HG03520 (cell line): ENCODE measurements around the gene HSPA4.

Source experiments
- ATAC-seq: cut with Tn5 transposase; IDR thresholded peaks from one replicate; pipeline ENCODE4 v1.9.1; 2021; ENCODE audit warnings: mild to moderate bottlenecking, moderate library complexity; ENCODE audit not compliant: unreplicated experiment

The HSPA4 gene

DNA sequence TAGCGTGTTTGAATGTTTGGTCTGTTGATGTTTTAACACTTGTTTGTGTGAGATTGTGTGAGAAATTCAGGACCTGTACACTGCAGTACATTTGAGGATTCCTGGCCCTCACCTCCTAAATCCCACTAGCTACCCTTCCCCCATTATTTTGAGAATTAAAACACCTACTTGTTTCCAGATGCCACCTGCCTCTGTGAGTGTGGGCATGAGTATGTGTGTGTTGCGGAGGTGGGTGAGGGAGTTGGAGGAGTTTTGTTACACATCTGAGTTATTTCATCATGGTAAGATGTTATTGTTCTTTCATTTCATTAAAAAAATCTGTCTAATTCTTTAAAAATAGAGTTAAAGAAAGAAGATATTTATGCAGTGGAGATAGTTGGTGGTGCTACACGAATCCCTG is 36.3 kb downstream of the HSPA4 start:
- no peak for ATAC-seq

DNA sequence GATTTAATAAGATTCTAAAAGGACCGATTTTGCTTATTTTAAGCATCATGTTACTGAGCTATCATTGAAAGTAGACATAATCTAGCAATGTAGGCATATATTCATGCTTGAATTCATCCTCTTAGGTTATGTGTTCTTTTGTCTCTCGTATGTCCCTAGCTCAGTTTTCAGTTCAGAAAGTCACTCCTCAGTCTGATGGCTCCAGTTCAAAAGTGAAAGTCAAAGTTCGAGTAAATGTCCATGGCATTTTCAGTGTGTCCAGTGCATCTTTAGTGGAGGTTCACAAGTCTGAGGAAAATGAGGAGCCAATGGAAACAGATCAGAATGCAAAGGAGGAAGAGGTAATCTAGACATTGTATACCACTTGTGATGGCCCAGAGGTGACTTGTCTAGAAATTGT is 39.2 kb downstream of the HSPA4 start:
- ATAC-seq: no peak

DNA sequence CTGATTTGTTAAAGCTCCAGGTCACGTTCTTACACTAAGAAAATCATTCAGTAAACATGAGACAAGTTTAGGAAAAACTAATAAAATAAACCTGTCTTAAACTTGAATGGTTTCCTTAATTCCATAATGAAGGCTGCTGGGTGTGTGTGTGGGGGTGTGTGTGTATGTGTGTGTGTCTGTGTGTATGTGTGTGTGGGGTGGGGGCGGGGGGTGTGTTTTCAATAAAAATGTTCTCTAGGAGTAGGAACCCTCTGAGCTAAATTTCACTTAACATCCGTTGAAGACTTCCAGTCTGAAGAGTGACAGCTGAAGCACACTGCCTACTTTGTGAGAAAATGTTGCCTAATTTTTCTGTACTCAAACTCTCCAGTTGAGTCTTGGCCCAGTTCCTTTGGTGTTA is 54.5 kb downstream of the HSPA4 start:
- no peak for ATAC-seq

DNA sequence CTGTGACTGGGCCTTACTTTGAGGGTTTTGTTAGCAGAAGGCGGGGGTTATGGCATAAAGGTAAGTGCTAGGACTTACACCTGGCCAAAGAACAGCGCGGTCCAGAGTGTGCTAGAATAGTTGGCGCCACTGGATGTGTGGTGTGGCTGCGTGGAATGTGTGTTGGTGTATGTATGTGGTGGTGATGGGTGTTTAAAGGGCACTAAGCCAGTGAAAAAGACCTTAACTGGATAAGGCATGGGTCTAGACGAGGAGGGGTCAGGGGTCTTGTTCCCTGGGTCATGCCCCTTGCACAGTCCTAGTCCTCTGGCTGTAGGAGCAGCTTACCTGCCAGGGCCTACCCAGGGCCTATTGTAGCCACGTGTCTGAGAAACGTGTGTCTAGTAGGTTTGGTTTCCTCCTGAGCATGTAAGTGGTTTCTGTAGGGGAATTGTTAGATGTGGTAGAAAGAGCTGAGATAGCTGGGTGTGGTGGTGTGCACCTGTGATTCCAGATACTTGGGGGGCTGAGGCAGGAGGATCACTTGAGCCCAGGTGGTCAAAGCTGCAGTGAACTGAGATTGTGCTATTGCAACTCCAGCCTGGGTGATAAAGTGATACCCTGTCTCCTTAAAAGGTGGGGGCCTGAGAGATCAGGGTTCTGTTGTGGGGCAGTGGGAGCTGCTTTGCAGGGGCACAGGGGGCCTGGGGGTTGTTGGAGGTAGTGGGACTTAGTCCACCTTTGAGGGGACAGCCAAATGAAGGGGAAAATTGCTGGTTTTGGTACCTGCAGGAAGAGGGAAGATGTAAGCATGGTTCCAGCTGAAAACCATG is 55.2 kb downstream of the HSPA4 start:
- no peak for ATAC-seq

DNA sequence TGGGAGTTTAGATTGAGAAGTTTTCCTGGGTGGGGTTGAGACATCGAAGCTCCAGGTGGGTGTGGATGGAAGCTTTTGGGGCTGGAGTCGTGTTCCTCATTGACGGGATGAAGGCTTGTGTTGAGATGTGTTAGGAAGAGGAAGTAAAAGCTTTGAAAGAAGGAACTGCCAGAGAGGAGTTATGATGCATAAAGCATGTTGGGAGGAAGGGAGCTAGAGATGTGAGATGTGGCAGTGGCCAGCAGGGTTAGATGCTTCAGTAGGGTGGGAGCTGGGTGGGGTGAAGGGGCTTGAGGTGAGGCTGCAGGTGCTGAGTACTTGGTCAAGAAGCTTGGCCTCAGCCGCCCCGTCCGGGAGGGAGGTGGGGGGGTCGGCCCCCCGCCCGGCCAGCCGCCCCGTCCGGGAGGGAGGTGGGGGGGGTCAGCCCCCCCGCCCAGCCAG is 56.7 kb downstream of the HSPA4 start:
- ATAC-seq: no peak

DNA sequence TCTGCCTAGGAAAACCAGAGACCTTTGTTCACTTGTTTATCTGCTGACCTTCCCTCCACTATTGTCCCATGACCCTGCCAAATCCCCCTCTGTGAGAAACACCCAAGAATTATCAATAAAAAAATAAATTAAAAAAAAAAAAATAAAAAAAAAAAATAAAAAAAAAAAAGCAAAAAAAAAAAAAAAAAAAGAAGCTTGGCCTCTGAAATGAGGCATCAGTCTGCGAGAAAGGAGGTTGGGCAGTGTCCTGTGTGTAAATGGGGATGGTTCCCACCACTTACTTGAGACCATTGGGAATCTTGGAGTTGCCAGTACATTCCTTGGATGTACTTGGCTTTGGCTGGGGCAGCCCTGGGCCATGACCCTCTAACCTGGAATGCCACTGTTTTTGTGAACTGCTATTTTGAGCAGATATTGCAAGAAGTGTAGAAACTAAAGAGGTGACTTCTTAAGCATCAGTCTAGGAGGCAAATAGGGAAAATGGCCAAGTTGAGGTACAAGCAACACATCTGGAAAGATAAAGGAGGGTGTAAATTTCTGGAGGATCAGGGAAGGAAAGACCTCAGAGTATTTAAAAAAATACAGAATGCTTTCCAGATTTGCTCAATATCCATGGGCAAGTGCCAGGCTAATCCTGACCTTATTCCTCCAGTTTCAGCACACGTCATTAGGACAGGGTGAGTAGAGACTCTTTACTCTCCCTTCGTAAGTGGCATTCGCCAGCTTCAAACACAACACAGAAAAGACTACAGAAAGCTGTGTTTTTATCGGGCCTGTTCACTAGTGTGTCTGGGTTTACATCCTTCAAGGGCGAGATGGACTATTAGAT is 58.1 kb downstream of the HSPA4 start:
- no peak for ATAC-seq

DNA sequence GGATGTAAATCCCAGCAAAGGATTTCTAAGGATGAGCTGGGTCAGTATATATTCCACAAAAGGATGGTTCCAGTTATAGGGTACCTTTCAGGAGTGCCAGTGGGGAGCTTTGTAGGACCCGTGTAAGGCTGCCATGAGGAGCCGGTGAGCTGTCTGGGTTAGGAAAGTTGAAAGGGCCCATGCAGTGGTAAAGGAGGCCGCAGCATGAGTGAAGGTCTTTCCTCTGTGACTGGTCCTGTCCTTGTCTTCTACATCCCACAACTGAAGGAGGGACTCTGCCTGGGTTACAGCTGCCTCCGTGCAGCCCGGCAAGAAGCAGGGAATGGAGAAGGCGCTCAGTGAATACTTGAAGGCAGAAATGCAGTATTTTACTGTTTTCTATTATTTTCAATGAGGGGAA is 58.9 kb downstream of the HSPA4 start:
- no peak for ATAC-seq

DNA sequence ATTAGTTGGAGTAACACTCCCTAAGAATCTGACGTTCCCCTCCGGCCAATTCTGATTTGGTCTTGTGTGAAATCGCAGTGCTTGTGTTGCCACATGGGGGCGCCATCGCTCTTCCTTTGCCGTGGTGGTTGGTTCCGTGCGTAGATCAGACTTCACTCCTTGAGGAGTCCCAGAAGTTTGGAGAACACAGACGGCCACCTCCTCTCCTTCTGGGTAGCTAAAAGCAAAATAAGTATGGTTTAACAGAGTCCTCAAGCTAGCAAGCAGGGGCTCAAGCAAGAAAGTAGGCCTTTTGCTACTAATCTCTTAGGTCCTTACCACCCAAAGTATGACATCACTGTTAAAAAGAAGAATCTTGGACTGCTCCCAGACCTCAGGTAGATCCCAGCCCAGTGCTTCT is 59.5 kb downstream of the HSPA4 start:
- ATAC-seq: no peak

DNA sequence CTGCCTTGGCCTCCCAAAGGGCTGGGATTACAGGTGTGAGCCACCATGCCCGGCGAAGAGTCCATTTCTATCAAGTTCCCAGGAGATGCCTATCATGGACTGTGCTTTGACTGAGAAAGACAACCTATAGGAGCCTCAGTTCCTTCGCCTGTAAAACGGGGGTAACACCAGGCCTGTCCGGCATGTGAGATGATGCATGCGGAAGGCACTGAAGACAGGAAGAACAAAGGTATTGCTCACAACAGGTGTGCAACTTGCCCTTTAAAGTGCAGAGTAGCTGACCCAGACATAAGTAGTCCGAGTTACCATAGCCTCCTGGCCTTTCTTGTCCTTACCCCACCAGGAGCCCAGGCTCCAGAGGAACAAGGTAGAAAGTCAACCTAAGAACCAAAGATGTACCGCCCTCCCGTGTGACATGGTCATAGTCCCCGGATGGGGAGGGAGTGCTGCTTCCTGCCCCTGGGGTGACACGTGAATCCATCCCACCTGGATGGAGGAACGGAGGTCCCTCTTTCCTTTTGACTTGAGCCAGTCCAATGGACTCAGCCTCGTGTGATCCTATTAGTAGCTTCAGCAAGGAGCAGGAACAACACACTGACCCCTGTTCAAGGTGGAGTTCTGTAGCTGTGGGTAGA is 60.3 kb downstream of the HSPA4 start:
- no peak for ATAC-seq

DNA sequence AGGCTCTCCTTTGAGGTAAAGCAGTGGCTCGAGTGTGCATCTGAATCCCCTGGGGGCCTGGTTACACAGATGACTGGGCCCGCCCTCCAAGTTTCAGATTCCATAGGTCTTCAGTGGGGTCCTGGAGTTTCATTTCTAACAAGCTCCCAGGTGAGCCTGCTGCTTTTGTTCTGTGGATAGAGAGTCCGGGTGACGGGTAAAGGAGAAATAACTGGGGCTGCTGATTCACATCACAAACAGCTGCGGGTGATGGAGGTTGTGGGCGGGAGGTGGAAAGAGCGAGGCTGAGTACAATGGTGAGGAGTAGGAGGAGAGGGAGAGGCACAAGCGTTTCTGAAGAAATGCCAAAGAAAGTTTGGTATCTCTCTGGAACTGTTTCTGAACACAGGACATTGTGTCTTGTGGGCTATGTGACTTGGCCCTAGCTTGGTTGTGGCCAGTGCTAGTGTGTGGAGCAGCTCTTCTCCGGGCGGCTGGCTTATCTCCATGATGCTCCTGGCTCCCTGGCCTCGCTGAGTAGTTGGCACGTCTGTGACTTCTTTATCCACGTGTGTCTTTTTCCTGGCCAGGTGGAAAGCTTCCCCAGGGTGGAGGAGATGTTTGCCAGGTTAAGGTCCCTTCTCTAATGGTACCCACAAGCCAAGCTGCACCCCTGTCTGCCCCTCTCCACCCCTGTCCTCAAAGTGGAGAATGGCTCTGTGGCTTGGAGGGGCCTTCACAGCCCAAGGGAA is 61.7 kb downstream of the HSPA4 start:
- ATAC-seq: no peak

DNA sequence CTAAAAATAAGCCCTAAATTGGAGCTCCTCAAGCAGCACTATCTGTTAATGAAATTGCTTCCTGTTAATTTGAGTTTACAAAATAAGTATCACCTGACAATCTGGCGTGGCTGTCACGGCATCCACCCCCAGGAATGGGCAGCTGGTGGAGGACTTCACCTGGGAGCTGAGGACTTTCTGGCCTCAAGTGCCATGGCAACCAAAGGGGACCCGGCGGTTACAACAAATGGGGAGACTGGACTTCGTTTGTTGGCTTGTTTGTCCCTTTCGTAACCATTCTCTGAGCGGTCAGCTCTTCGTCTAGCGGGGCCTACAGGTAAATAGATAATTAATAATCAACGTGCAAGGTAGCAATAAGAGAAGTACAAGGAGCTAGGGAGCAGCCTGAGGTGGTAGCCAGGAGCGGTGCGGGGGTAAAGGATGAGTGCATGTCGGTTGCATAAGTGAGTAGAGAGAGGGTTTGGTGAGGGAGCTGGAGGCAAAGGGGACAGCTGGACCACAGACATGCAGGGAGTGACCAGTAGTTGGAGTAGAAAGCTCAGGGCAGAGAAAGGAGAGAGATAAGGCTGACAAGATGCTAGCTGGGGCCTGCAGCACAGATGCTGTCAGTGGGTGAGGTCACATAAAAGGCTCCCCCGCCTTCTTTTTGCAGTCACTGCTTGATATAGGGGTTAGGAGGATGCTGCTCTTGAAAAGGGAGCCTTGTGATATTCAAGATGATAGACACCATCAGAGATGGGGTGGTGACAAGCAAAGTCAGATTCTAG is 62.5 kb downstream of the HSPA4 start:
- no peak for ATAC-seq

DNA sequence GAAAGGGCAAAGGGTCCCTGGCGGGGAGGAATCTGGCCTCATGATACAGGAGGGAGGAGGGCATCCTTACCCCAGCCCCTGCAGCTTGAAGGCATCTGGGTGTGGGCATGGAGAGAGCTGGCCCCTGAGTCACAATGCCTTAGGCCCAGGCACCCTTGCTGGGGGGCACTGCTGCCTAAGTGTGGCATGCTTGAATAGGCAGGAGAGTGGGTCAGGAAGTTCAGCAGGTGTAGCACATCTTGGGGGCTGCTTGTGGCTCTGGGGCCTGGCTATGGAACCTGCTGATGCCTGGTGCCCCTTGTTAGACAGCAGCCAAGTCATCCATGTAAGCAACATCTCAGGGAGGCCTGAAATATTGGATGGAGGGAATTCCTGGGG is 63.1 kb downstream of the HSPA4 start:
- ATAC-seq: no peak

DNA sequence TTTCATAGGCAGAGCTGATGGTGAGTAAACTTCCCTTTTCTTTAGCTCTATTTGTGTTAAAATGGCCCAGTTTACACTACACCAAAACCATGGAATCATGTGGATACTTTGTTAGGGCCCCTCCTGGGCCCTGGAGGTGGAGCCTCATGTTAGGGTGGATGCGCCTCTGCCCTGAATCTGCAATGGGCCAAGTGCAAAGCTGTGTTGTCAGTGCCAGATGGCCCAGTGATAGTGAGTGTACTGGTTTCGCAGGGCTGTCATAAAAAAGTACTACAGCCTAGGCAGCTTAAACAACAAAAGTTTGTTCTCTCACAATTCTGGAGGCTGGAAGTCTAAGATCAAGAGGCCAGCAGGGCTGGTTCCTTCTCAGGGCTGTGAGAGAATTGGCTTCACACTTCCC is 64.8 kb downstream of the HSPA4 start:
- ATAC-seq: no peak

DNA sequence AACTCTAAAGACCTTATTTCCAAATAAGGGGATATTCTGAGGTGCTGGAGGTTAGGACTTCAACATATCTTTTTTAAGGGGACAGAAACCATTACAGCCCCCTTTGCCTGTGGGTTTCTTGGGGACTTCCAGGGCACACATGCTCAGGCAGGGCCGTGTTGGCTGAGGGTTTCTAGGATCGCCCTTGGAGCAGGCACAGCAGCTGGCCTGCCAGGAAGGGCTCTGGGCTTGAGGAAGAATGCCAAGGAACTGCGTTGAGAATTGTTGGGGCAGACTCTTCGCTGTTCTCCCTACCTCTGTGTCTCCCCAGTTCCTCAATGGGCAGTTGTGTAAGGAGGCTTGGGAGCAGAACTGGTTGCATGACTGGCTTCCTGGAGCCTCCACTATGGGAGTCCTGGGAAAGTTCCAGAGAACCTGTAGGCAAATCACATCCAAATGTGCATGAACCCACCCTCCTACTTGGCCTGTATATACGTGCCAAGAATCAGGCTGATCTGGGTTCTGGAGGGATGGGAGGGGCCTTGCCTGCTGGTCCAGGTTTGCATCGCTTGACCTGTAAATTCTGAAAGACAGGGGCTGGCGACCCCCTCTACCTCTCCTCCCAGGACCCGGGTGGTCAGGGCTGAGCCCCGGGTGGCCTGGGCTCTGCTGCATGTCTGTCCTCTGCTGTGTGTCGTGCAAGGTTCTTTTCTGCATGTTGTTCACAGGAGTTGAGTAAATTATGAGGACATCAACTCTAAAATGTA is 65.5 kb downstream of the HSPA4 start:
- no peak for ATAC-seq

DNA sequence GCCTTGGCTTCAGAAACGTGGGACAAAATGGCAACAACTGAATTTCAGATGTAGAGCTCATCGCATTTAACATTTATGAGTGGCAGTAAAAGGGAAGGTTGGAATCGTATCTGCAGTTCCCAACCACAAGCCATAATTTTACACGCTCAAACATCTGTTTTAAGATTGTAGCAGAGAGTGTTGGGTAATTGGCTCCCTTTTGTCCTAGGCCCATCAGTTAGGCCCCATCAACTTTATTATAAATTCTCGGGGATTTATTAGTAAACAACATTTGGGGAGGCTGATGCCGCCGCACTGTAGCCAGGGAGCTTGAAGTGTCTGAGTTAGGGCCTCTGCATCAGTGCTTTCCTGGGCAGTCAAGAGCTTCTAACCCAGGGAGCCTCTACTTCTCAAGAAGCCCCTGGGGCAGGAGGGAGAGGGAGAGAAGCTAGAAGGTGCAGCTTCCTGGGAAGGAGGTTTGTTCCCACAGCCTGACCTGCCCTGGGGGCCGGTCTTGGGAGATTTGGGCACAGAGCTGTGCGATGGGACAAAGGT is 66.2 kb downstream of the HSPA4 start:
- ATAC-seq: no peak

DNA sequence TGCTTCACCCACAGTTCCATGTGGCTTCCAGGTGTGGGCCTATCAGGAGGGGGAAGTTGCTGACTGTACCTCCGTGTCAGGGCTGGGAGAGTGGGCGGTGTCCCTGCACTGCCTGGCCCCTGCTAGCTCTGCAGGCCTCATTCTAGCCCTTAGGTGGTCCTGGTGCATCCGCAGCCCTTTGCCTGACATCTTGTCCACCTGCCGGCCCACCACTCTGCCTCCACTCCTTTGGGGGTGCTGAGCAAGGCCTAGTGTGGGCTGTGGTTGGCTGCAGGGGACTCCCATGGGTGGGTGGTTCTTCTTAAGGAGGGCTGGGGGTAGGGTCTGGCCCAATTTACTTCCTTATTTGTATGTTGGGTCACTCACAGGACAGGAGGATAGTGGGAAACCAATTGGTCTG is 66.9 kb downstream of the HSPA4 start:
- no peak for ATAC-seq

DNA sequence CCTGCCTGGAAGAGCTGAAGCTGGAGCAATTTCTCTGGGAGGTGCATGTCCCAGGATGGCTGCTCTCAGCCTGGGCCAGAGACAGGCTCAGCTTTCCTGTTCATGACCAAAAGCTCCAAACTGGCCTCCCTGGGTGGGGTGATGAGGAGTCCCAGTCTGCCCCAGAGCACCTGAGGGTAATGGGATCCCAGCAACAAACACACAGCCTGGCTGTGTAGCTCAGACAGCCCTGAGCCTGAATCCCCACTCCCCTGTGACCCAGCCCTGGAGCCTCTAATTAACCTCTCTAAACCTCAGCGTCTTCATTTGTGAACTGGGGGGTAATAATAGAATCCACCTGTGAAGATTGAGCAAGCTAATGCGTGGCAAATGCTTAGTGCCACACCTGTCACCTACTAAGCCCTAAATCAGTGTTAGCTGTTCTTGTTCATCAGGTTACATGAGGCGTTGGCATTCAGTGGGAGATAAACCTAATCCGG is 67.5 kb downstream of the HSPA4 start:
- no peak for ATAC-seq

DNA sequence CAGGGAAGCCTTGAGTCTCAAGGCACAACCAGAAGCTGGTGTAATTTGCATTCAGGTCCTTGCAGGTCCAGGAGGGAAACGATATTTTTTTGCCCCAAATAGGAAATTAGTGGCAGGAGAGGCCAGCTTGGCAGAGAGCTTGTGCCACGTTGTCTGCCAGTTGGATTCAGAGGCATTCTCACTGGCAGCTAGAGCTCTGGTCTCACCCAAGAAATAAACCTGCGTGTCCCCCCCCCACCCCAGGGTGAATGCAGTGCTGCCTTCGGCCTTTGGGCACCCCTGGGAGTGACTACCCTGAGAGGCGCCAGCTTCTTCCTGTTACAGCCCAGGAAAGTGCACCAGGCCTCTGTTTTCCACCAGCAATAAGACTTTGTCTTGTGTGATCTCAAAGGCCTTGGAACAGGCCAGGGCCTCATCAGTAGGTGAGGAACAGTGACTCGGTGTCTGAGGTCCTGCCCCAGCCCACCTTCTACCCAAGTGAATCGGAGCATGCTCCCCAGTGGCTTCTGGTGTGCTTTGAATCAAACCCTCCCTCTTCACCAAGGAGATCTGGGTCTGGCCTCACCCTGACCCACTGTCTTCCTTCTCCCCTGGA is 68.4 kb downstream of the HSPA4 start:
- ATAC-seq: no peak

DNA sequence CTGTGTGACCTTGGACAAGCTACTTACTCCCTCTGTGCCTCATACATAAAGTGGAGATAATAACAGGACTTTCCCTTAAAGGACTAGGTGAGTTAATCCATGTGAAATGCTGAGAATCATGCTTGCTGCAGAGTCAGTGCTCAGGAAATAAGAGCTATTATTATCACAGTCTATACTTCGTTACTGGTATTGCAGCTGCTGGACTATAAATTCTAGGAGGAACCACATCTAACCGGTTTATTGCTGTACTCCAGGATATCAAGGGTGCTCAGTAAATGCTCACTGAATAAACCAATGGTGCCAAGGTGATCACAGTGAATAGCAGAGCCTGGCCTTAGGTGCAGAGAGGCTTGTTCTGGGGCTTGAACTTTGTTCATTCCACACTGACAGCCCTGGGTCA is 69.3 kb downstream of the HSPA4 start:
- no peak for ATAC-seq
